ENCODE results near the gene KCND3.

Gene KCND3

GRCh38 chr1:111990026-111990877, 784 bp upstream of the KCND3 start (continued):
- TF ChIP-seq ZNF747 (tag by site-specific recombination; IDR thresholded peaks at IDR 0.05) = no peak
- peak; percentile 97 for TF ChIP-seq KLF9 (tag by site-specific recombination; IDR thresholded peaks at IDR 0.05; ENCODE audit: low read depth)
- TF ChIP-seq PRDM1 (tag by site-specific recombination; IDR thresholded peaks at IDR 0.05) = no peak
- TF ChIP-seq, protein P1, sequence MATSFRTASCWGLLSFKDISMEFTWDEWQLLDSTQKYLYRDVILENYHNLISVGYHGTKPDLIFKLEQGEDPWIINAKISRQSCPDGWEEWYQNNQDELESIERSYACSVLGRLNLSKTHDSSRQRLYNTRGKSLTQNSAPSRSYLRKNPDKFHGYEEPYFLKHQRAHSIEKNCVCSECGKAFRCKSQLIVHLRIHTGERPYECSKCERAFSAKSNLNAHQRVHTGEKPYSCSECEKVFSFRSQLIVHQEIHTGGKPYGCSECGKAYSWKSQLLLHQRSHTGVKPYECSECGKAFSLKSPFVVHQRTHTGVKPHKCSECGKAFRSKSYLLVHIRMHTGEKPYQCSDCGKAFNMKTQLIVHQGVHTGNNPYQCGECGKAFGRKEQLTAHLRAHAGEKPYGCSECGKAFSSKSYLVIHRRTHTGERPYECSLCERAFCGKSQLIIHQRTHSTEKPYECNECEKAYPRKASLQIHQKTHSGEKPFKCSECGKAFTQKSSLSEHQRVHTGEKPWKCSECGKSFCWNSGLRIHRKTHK (tag by site-specific recombination; IDR thresholded peaks at IDR 0.05) = no peak
- TF ChIP-seq ZNF585B (tag by site-specific recombination; IDR thresholded peaks at IDR 0.05) = no peak; the same call in 1 of the 2 replicates
- peak; percentile 68; the same call in 1 of the 2 replicates for TF ChIP-seq ZNF239 (tag by site-specific recombination; IDR thresholded peaks at IDR 0.05)
- no peak for TF ChIP-seq IKZF3 (tag by site-specific recombination; IDR thresholded peaks at IDR 0.05)
- no peak for TF ChIP-seq SCRT2 (tag by site-specific recombination; IDR thresholded peaks at IDR 0.05)
- TF ChIP-seq REPIN1 (tag by site-specific recombination; IDR thresholded peaks at IDR 0.05; ENCODE audit: low read depth) = no peak
- peak; percentile 92 for TF ChIP-seq ZNF398 (tag by site-specific recombination; IDR thresholded peaks at IDR 0.05)
- TF ChIP-seq, protein P2, sequence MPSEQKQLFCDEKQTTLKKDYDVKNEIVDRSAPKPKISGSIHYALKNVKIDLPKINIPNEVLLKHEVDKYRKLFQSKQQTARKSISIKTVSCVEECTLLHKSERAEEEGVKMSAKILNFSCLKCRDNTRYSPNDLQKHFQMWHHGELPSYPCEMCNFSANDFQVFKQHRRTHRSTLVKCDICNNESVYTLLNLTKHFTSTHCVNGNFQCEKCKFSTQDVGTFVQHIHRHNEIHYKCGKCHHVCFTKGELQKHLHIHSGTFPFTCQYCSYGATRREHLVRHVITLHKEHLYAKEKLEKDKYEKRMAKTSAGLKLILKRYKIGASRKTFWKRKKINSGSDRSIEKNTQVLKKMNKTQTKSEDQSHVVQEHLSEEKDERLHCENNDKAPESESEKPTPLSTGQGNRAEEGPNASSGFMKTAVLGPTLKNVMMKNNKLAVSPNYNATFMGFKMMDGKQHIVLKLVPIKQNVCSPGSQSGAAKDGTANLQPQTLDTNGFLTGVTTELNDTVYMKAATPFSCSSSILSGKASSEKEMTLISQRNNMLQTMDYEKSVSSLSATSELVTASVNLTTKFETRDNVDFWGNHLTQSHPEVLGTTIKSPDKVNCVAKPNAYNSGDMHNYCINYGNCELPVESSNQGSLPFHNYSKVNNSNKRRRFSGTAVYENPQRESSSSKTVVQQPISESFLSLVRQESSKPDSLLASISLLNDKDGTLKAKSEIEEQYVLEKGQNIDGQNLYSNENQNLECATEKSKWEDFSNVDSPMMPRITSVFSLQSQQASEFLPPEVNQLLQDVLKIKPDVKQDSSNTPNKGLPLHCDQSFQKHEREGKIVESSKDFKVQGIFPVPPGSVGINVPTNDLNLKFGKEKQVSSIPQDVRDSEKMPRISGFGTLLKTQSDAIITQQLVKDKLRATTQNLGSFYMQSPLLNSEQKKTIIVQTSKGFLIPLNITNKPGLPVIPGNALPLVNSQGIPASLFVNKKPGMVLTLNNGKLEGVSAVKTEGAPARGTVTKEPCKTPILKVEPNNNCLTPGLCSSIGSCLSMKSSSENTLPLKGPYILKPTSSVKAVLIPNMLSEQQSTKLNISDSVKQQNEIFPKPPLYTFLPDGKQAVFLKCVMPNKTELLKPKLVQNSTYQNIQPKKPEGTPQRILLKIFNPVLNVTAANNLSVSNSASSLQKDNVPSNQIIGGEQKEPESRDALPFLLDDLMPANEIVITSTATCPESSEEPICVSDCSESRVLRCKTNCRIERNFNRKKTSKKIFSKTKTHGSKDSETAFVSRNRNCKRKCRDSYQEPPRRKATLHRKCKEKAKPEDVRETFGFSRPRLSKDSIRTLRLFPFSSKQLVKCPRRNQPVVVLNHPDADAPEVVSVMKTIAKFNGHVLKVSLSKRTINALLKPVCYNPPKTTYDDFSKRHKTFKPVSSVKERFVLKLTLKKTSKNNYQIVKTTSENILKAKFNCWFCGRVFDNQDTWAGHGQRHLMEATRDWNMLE (tag by site-specific recombination; conservative IDR thresholded peaks at IDR 0.05; ENCODE audit: low read depth) = no peak
- TF ChIP-seq, protein P3, sequence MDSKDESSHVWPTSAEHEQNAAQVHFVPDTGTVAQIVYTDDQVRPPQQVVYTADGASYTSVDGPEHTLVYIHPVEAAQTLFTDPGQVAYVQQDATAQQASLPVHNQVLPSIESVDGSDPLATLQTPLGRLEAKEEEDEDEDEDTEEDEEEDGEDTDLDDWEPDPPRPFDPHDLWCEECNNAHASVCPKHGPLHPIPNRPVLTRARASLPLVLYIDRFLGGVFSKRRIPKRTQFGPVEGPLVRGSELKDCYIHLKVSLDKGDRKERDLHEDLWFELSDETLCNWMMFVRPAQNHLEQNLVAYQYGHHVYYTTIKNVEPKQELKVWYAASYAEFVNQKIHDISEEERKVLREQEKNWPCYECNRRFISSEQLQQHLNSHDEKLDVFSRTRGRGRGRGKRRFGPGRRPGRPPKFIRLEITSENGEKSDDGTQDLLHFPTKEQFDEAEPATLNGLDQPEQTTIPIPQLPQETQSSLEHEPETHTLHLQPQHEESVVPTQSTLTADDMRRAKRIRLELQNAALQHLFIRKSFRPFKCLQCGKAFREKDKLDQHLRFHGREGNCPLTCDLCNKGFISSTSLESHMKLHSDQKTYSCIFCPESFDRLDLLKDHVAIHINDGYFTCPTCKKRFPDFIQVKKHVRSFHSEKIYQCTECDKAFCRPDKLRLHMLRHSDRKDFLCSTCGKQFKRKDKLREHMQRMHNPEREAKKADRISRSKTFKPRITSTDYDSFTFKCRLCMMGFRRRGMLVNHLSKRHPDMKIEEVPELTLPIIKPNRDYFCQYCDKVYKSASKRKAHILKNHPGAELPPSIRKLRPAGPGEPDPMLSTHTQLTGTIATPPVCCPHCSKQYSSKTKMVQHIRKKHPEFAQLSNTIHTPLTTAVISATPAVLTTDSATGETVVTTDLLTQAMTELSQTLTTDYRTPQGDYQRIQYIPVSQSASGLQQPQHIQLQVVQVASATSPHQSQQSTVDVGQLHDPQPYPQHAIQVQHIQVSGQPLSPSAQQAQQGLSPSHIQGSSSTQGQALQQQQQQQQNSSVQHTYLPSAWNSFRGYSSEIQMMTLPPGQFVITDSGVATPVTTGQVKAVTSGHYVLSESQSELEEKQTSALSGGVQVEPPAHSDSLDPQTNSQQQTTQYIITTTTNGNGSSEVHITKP (tag by site-specific recombination; IDR thresholded peaks at IDR 0.05) = peak; percentile 94
- TF ChIP-seq, protein P4, sequence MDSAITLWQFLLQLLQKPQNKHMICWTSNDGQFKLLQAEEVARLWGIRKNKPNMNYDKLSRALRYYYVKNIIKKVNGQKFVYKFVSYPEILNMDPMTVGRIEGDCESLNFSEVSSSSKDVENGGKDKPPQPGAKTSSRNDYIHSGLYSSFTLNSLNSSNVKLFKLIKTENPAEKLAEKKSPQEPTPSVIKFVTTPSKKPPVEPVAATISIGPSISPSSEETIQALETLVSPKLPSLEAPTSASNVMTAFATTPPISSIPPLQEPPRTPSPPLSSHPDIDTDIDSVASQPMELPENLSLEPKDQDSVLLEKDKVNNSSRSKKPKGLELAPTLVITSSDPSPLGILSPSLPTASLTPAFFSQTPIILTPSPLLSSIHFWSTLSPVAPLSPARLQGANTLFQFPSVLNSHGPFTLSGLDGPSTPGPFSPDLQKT (IDR thresholded peaks at IDR 0.05; ENCODE audit: borderline replicate concordance, low read depth, low read length) = no peak
- TF ChIP-seq, protein P5, sequence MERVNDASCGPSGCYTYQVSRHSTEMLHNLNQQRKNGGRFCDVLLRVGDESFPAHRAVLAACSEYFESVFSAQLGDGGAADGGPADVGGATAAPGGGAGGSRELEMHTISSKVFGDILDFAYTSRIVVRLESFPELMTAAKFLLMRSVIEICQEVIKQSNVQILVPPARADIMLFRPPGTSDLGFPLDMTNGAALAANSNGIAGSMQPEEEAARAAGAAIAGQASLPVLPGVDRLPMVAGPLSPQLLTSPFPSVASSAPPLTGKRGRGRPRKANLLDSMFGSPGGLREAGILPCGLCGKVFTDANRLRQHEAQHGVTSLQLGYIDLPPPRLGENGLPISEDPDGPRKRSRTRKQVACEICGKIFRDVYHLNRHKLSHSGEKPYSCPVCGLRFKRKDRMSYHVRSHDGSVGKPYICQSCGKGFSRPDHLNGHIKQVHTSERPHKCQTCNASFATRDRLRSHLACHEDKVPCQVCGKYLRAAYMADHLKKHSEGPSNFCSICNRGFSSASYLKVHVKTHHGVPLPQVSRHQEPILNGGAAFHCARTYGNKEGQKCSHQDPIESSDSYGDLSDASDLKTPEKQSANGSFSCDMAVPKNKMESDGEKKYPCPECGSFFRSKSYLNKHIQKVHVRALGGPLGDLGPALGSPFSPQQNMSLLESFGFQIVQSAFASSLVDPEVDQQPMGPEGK (tag by site-specific recombination; IDR thresholded peaks at IDR 0.05) = peak; percentile 96
- peak; percentile 56; the same call in 1 of the 2 replicates for TF ChIP-seq ZNF324 (tag by site-specific recombination; IDR thresholded peaks at IDR 0.05)
- 0 out of 2 replicates have a peak, but pooled peaks have one; percentile 12 for TF ChIP-seq ZNF202 (tag by site-specific recombination; IDR thresholded peaks at IDR 0.05; ENCODE audit: borderline replicate concordance)
- no peak for TF ChIP-seq ZNF10 (tag by site-specific recombination; IDR thresholded peaks at IDR 0.05)
- TF ChIP-seq ZNF423 (tag by site-specific recombination; IDR thresholded peaks at IDR 0.05) = 0 out of 2 replicates have a peak, but pooled peaks have one; percentile 44
- TF ChIP-seq ZNF530 (tag by site-specific recombination; IDR thresholded peaks at IDR 0.05; ENCODE audit: low read depth) = no peak
- TF ChIP-seq GFI1B (tag by site-specific recombination; IDR thresholded peaks at IDR 0.05) = no peak
- TF ChIP-seq ZBTB48 (tag by site-specific recombination; IDR thresholded peaks at IDR 0.05) = peak; percentile 91
- no peak for TF ChIP-seq ZNF701 (tag by site-specific recombination; IDR thresholded peaks at IDR 0.05)
